MM.1S (cell line): ENCODE measurements around the gene MISP.

Experiments
- EZH2 ChIP-seq: fragments of 300-600 bp; sonication (generic); optimal IDR thresholded peaks from 2 replicates; pipeline ENCODE3; 2017; ENCODE audit warnings: low read depth, mild to moderate bottlenecking, antibody characterized with exemption, low read length, mixed read lengths
- EZH2phosphoT487 ChIP-seq: fragments of 300-600 bp; sonication (generic); IDR thresholded peaks from 2 replicates; pipeline ENCODE4 v1.6.1; 2018; ENCODE audit warnings: antibody characterized with exemption, low read length
- TF ChIP-seq, protein P1 (sequence below): fragments of 300-600 bp; sonication (generic); IDR thresholded peaks from 2 replicates; pipeline ENCODE4 v1.5.1; 2016; ENCODE audit warnings: antibody characterized with exemption, low read length, mixed read lengths

- TF ChIP-seq, protein P1, sequence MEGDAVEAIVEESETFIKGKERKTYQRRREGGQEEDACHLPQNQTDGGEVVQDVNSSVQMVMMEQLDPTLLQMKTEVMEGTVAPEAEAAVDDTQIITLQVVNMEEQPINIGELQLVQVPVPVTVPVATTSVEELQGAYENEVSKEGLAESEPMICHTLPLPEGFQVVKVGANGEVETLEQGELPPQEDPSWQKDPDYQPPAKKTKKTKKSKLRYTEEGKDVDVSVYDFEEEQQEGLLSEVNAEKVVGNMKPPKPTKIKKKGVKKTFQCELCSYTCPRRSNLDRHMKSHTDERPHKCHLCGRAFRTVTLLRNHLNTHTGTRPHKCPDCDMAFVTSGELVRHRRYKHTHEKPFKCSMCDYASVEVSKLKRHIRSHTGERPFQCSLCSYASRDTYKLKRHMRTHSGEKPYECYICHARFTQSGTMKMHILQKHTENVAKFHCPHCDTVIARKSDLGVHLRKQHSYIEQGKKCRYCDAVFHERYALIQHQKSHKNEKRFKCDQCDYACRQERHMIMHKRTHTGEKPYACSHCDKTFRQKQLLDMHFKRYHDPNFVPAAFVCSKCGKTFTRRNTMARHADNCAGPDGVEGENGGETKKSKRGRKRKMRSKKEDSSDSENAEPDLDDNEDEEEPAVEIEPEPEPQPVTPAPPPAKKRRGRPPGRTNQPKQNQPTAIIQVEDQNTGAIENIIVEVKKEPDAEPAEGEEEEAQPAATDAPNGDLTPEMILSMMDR = no peak
- peak; percentile 69 for TF ChIP-seq EZH2
- no peak for TF ChIP-seq EZH2phosphoT487
Observed at GRCh38 chr19:720345-721160, 30.4 kb upstream of the MISP start.
